AG08396 (cell line): ENCODE measurements around the gene VWA3B.
A peak's percentile ranks its signal among the peaks of the same experiment; 100 is the strongest.

ENCODE experiments used
- DNase-seq: peaks from one replicate; pipeline ENCODE4 v3.0.0; 2012; ENCODE audit warnings: low spot score, mixed read lengths

VWA3B gene

GRCh38 chr2:98341241-98341640 lies 254.3 kb downstream of the VWA3B start:
- no peak for DNase-seq

DNA sequence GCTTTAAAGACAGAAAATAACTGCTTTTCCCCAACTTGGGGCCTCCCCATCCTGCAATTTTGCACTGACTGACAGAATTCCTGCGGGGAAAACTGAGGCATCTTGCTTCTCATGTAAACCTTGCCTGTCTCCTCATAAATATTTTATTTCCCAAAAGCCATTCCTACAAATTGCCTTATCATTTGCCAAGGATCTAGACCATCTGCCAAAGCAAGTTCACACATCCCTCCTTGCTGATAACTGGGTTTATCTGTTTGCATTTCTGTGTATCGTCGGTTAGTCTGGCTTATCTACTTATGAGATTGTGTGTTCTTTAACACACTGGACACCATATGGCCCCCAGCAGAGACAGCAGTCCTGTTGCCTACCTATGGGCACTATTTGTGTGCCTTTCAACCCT lies 256.3 kb downstream of the VWA3B start:
- no peak for DNase-seq

DNA sequence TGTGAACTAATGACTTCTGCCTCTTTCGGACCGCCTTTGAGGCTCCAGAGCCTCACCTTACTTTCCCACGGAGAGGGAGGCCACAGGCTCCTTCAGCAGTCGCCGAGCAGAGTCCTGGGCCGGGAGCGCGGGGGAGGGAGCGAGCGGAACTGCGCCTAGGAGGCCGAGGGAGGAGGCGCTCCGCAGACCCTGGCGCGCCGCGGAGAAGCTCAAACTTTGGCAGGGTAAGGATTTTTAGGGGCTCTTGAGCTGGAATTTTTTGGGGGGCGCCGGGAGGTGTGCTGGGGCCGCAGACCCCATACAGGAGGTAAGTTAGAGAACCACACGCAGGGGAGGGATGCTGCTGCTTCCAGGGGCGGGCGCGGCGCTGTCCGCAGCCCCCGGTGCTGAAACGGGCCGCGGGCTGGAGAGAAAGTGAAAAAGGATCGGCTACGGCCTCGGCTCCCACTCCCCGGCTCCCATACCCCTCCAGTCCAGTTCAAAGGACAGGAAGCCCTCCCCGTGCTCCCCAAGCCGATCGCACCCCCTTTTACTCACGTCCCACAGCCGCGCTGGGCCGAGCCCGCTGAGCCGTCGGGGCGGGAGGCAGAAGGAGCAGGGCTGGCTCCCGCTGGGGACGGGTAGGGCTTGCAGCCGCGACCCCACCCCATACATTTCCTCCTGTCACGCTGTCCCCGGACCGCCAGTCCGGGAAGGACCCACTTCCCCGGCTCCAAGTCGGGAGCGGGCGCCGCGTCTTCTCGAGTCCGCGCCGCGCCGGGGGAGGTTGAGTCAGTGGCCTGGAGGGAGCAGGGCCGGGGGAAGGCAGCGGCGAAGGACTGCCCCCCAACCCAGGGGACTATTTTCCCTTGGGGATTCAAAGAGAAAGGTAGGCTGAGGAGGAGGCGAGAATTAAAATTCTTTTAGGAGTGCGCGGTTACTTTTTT lies 259.6 kb downstream of the VWA3B start, which contains the start of gene CNGA3:
Gene CNGA3, plus strand, starts transcription at position 146 of the 926 bp plus-strand sequence. CDS start 23,520 bp downstream, outside the sequence.
- DNase-seq, result peak; percentile 60

GRCh38 chr2:98347298-98348065 lies 260.5 kb downstream of the VWA3B start:
- no peak for DNase-seq

DNA sequence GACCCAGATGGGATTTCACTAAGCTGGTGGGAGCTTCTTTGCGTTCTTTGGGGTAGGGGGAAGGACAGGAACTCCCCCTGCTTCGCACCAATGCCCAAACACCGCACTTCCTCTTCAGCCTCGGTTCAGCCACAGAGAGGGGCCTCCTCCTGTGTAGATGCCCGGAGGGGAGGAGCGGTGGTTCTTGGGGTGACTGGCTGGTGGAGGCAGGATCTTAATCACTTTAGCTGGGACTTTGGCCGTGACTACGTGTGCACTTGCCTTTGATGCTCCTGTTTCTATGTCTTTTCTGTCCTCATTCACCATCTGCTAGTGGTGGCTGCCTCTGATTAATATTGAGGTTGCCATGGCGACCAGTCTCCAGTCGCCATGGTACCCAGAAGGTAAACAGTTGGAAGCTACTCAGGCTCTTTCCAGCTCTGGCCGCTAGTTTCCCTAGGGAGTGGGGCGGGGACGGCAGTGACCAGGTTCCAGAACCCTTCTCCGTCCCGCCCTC lies 261.1 kb downstream of the VWA3B start:
- DNase-seq, result no peak

- DNase-seq, result no peak
These were observed 263.4 kb downstream of the VWA3B start for GRCh38 chr2:98350411-98350810.

GRCh38 chr2:98355881-98356280 lies 268.9 kb downstream of the VWA3B start:
- no peak for DNase-seq

DNA sequence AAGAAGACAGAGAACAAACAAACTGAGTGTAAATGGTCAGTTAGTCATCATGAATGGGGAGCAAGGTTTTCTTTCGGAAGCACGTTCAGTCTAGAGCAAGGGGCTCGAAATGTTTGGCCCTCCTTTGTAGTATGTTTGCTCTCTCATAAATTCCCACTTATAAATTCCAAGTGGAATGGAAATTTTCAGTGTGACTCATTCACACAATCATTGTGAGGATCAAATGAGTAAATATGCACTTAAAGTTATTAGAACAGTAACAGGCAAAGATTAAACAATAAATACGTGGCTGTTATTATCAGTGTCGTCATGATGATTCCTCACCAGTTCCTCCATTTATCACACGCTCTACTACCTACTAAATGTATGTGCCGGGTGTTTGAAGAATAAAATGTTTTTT lies 269.8 kb downstream of the VWA3B start:
- no peak for DNase-seq

- no peak for DNase-seq
These were observed 270.9 kb downstream of the VWA3B start for GRCh38 chr2:98357849-98358248.

DNA sequence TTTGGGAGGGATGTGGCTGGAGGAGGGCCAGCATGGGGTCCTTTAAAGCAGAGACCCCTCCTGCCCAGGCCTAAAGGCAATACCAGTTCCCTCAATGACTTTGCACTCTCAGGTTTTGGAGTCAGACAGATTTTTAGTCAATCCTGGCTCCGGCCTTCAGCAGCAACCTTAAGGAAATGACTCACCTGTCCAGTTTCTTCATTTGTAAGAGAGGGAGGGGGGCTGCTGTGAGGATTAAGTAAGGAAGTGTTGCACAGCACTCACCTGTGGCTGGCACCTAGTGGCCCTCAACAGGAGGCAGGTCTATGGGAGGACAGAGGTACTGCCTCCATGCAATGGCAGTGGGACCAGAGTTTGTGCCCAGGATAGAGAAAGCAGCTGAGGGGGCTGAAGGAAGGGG lies 273.0 kb downstream of the VWA3B start:
- no peak for DNase-seq
